GM23248 (cell line): Measurements from ENCODE around the gene ZNF581. TPM values are rescaled to one million over a fixed set of nuclear protein-coding genes. Genes with fewer than 3 reads are reported as not detected.

ENCODE experiments used
- DNase-seq: peaks from one replicate; pipeline ENCODE4 v3.0.0-alpha.2; 2015
- H2AFZ ChIP-seq: fragments of 200-600 bp; sonication (generic); 2 replicates; pipeline ENCODE4 v1.6.1; 2016; ENCODE audit warnings: antibody characterized with exemption
- H3F3A ChIP-seq: fragments of 200-600 bp; sonication (generic); 2 replicates; pipeline ENCODE4 v1.6.1; 2016; ENCODE audit warnings: mild to moderate bottlenecking, antibody characterized with exemption, mixed run types; ENCODE audit not compliant: insufficient read depth
- H3K27ac ChIP-seq: fragments of 200-600 bp; sonication (generic); 2 replicates; pipeline ENCODE4 v1.5.1; 2016; ENCODE audit warnings: mild to moderate bottlenecking
- H3K27me3 ChIP-seq: fragments of 200-600 bp; sonication (generic); replicated peaks from 2 replicates; pipeline ENCODE4 v1.6.1; 2016; ENCODE audit warnings: mild to moderate bottlenecking; ENCODE audit not compliant: insufficient read depth
- H3K36me3 ChIP-seq: fragments of 200-600 bp; sonication (generic); 2 replicates; pipeline ENCODE4 v1.6.1; 2016; ENCODE audit warnings: low read depth, mild to moderate bottlenecking
- H3K4me1 ChIP-seq: fragments of 200-600 bp; sonication (generic); 2 replicates; pipeline ENCODE4 v1.6.1; 2016; ENCODE audit warnings: mild to moderate bottlenecking; ENCODE audit not compliant: insufficient read depth
- H3K4me2 ChIP-seq: fragments of 200-600 bp; sonication (generic); one replicate; pipeline ENCODE4 v1.6.1; 2016; ENCODE audit warnings: mild to moderate bottlenecking; ENCODE audit not compliant: unreplicated experiment
- H3K4me3 ChIP-seq: fragments of 200-600 bp; sonication (generic); 2 replicates; pipeline ENCODE4 v1.5.1; 2016; ENCODE audit warnings: mild to moderate bottlenecking
- H3K79me2 ChIP-seq: fragments of 200-600 bp; sonication (generic); 2 replicates; pipeline ENCODE4 v1.6.1; 2016; ENCODE audit warnings: mild to moderate bottlenecking; ENCODE audit not compliant: insufficient read depth
- H3K9ac ChIP-seq: fragments of 200-600 bp; sonication (generic); 2 replicates; pipeline ENCODE4 v1.6.1; 2016; ENCODE audit warnings: mild to moderate bottlenecking
- H3K9me2 ChIP-seq: fragments of 200-600 bp; sonication (generic); 2 replicates; pipeline ENCODE4 v1.6.1; 2016; ENCODE audit warnings: mixed run types, mild to moderate bottlenecking, moderate library complexity; ENCODE audit not compliant: insufficient read depth
- H3K9me3 ChIP-seq: fragments of 200-600 bp; sonication (generic); one replicate; pipeline ENCODE4 v1.6.1; 2017; ENCODE audit warnings: low read depth
- H4K20me1 ChIP-seq: fragments of 200-600 bp; sonication (generic); 2 replicates; pipeline ENCODE4 v1.6.0; 2016; ENCODE audit not compliant: insufficient read depth
- EZH2 ChIP-seq: fragments of 200-600 bp; sonication (generic); IDR thresholded peaks from 2 replicates; pipeline ENCODE4 v1.6.1; 2018; ENCODE audit warnings: antibody characterized with exemption, mild to moderate bottlenecking; ENCODE audit not compliant: insufficient read depth, poor library complexity, severe bottlenecking
- EZH2phosphoT487 ChIP-seq: fragments of 200-600 bp; sonication (generic); IDR thresholded peaks from 2 replicates; pipeline ENCODE4 v1.6.1; 2018; ENCODE audit warnings: antibody characterized with exemption, moderate library complexity, mild to moderate bottlenecking, low read depth; ENCODE audit not compliant: insufficient read depth
- WGBS, 2 experiments: methylation state at CpG; one replicate each; pipeline ENCODE4 v1.1.6; 2015 to 2017; ENCODE audit warnings: low lambda C conversion rate in 2 of 2, low coverage in 1 of 2; ENCODE audit errors: missing lambda C conversion rate in 2 of 2; 5-methylcytosine and 5-hydroxymethylcytosine counted together
- in situ Hi-C: fragments of 300-500 bp; cut with MboI; formaldehyde crosslinking; loops from 2 replicates; pipeline ENCODE4 v1.15.0; 2020
- polyA plus RNA-seq: library from polyadenylated mRNA; unstranded; fragments of >200 nt; fragmentation: Nextera tagmentation; extraction: Ambion mirVana; gene quantifications from 2 replicates; pipeline ENCODE4 v1.2.1, GENCODE V29; 2016
- total RNA-seq: library from RNA; depleted of rRNA; stranded (reverse); fragments of >200 nt; shearing (Covaris generic); gene quantifications from 2 replicates; pipeline ENCODE4 v1.2.3, GENCODE V29; 2014

ZNF581 gene
- total and polyA plus RNA-seq, 2 experiments from 2014 or later: 12.1 to 17.6 TPM

- H3K4me2 ChIP-seq: no peak overlapping the region
- TF ChIP-seq EZH2phosphoT487 (no peak), EZH2 (no peak)
- peaks cover 15% of the 10 kb centered on the region for H3K79me2 ChIP-seq
- 0 out of 2 replicates have a peak, but pooled peaks cover 9% of the 10 kb centered on the region for H3F3A ChIP-seq
- DNase-seq: no peak
- in situ Hi-C loops: no loop called here
- no peaks in the 10 kb centered on the region for H3K9me2 ChIP-seq
- WGBS, 2 experiments: 67 to 77% methylated on average over 9 of the region's 9 CpGs
- H2AFZ ChIP-seq: no peak overlapping the region
- H3K4me1 ChIP-seq: 0 out of 2 replicates have a peak, but pooled peaks cover 4% of the 10 kb centered on the region
- no peaks in the 10 kb centered on the region for H3K9me3 ChIP-seq
- H3K27ac ChIP-seq: no peak overlapping the region
- H3K27me3 ChIP-seq: no peaks in the 10 kb centered on the region
- no peaks in the 10 kb centered on the region for H4K20me1 ChIP-seq
- H3K36me3 ChIP-seq: no peaks in the 10 kb centered on the region
- no peak overlapping the region for H3K9ac ChIP-seq
- H3K4me3 ChIP-seq: no peak overlapping the region
Observed at GRCh38 chr19:55598034-55598433, 45.4 kb upstream of the ZNF581 start.

DNA sequence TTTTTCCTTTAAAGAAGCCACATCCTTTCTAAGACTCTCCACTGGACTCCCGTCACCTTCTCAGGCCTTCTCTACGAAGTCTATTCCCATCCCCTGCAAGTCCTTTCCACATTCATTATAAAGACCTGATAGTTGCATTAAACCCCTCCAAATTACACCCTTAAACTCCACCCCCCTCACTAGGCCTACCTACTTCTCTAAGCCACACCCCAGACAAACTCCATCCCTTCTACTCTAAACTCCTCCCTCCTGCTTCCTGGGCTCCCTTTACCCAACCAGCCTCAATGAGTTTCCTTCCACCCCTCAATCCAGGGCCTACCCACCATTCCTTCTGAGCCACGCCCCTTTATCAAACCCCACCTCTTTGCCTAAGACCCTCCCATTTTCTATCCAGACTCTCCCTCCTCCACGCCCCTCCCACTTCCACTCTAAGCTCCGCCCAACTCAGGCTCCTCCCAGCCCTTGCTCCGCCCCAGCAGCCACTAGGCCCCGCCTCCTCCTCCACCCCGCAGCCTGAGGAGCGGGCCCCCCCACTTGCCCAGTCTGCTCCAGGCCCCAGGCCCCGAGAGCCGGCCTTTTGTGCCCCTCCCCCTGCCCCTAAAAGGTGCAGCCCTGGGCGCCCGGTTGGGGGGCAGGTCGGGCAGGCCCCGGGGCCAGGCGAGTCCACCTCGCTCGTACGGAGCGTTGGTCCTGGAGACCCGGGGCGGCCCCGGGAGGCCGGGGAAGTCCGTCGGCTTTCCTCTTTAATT lies 44.6 kb upstream of the ZNF581 start:
- H3K4me3 ChIP-seq: peak overlapping the region; percentile 86
- H3K4me2 ChIP-seq: peak overlapping the region; percentile 45
- no peaks in the 10 kb centered on the region for H3K27me3 ChIP-seq
- peaks cover 11% of the 10 kb centered on the region; the same call in 1 of the 2 replicates for H3F3A ChIP-seq
- no peaks in the 10 kb centered on the region for H3K36me3 ChIP-seq
- no peaks in the 10 kb centered on the region for H3K9me2 ChIP-seq
- peaks cover 15% of the 10 kb centered on the region for H3K79me2 ChIP-seq
- H3K9ac ChIP-seq: peak overlapping the region; percentile 91
- peak overlapping the region; percentile 89 for H2AFZ ChIP-seq
- DNase-seq: peak; percentile 95
- no peaks in the 10 kb centered on the region for H3K9me3 ChIP-seq
- H3K27ac ChIP-seq: peak overlapping the region; percentile 84
- in situ Hi-C loops: no loop called here
- TF ChIP-seq EZH2 (no peak), EZH2phosphoT487 (no peak)
- 0 out of 2 replicates have a peak, but pooled peaks cover 4% of the 10 kb centered on the region for H3K4me1 ChIP-seq
- H4K20me1 ChIP-seq: no peaks in the 10 kb centered on the region
- 7 to 26% methylated on average over 6 to 26 of the region's 26 CpGs for WGBS, 2 experiments

GRCh38 chr19:55599468-55599841 lies 44.0 kb upstream of the ZNF581 start, which contains the start of gene FIZ1:
FIZ1 (minus strand) TSS chr19:55599517; CDS start chr19:55597865, 1,652 bp downstream.
- Histone ChIP-seq H3K4me2 (peak within 1 kb of the TSS; percentile 79), H3F3A (peaks cover 16% of the 10 kb centered on the region), H3K79me2 (peaks cover 15% of the 10 kb centered on the region), H3K9me2 (no peaks in the 10 kb centered on the region), H3K27me3 (no peaks in the 10 kb centered on the region), H3K4me1 (peaks cover 6% of the 10 kb centered on the region; the same call in 1 of the 2 replicates), H4K20me1 (no peaks in the 10 kb centered on the region), H2AFZ (peak within 1 kb of the TSS; percentile 89), H3K36me3 (no peaks in the 10 kb centered on the region), H3K9ac (peak within 1 kb of the TSS; percentile 91), H3K27ac (peak within 1 kb of the TSS; percentile 84), H3K4me3 (peak within 1 kb of the TSS; percentile 86), H3K9me3 (no peaks in the 10 kb centered on the region)
- TF ChIP-seq EZH2 (no peak), EZH2phosphoT487 (no peak)
- WGBS, 2 experiments: 1 to 2% methylated on average over 12 to 23 of the region's 23 CpGs
- in situ Hi-C loops: no loop called here
- DNase-seq: peak; percentile 99

DNA sequence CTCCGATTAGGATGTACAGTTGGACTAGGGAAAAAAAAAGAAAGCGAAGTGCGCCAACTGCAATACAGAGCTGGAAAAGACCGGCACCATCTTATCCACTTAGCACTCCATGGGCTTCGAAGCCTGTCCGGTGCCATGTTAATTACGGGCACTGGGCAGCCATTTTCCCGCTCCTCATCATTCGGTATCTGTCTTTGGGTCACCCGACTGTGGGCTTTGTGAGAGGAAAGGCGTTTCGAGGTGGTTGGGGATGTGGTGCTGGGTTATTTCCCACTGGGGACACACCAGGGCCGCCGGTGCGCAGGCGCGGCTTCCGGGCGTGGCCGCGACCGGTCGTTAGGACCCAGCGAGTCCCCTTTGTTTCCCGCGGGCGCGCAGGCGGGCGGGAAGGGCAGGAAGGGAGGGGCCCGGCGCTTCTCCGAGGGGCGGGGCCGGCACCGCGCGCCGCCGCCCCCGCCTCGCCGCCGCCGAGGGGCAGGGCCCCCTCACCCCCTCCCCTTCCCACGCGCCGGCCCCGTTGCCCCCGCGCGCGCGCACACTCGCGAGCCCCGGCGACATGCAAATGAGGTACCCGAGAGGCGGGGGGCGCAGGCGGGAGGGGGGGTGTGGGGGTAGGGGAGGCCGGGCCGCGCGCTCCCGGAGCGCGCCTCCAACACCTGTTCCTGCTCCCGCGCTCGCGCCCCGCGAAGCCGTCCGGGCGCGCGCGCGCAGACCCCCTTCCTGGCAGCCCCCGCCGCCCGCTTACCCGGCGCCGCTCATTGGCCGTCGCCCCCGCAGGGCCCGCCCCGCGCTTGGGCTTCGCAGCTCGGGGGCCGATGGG lies 43.4 kb upstream of the ZNF581 start, which contains the start of gene ZNF524:
Gene ZNF524, plus strand, starts transcription at position 447 of the 820 bp plus-strand sequence. CDS start 1,825 bp downstream, outside the sequence.
- H3K27me3 ChIP-seq: no peaks in the 10 kb centered on the region
- H3K36me3 ChIP-seq: no peaks in the 10 kb centered on the region
- H3K79me2 ChIP-seq: peaks cover 15% of the 10 kb centered on the region
- H3K9ac ChIP-seq: peak within 1 kb of the TSS; percentile 91
- in situ Hi-C loops: no loop called here
- WGBS, 2 experiments: 1 to 2% methylated on average over 20 to 76 of the region's 97 CpGs
- H3K9me2 ChIP-seq: no peaks in the 10 kb centered on the region
- H2AFZ ChIP-seq: peak within 1 kb of the TSS; percentile 89
- no peaks in the 10 kb centered on the region for H3K9me3 ChIP-seq
- H3K4me1 ChIP-seq: peaks cover 10% of the 10 kb centered on the region
- peak within 1 kb of the TSS; percentile 79 for H3K4me2 ChIP-seq
- peak within 1 kb of the TSS; percentile 86 for H3K4me3 ChIP-seq
- TF ChIP-seq EZH2: no peak
- TF ChIP-seq EZH2phosphoT487: no peak
- H3F3A ChIP-seq: peaks cover 21% of the 10 kb centered on the region
- H4K20me1 ChIP-seq: no peaks in the 10 kb centered on the region
- DNase-seq: peak; percentile 91
- peak within 1 kb of the TSS; percentile 84 for H3K27ac ChIP-seq
